LNCAP (cell line): Measurements from ENCODE around the gene PAIP2.

ENCODE experiments used
- CTCF ChIP-seq: fragments of 450-650 bp; IDR thresholded peaks from 2 replicates; pipeline ENCODE4 v1.5.1; 2017; ENCODE audit warnings: mild to moderate bottlenecking

Gene PAIP2

GRCh38 chr5:139296862-139297326 is 44.8 kb upstream of the PAIP2 start:
- TF ChIP-seq CTCF = no peak

GRCh38 chr5:139297439-139298133 is 44.1 kb upstream of the PAIP2 start:
- no peak for TF ChIP-seq CTCF

GRCh38 chr5:139298242-139298641 is 43.4 kb upstream of the PAIP2 start:
- no peak for TF ChIP-seq CTCF

GRCh38 chr5:139299486-139299885 is 42.2 kb upstream of the PAIP2 start:
- TF ChIP-seq CTCF = no peak

GRCh38 chr5:139301808-139302499 is 39.7 kb upstream of the PAIP2 start:
- TF ChIP-seq CTCF = no peak

- TF ChIP-seq CTCF = no peak
These were observed 37.0 kb upstream of the PAIP2 start for GRCh38 chr5:139304391-139305324.

GRCh38 chr5:139306197-139306596 is 35.5 kb upstream of the PAIP2 start:
- TF ChIP-seq CTCF = no peak
